ENCODE results near the gene ZNRD2. TPM values are rescaled to one million over a fixed set of nuclear protein-coding genes. Genes with fewer than 3 reads are reported as not detected.

The ZNRD2 gene
- total and polyA plus RNA-seq, 2 of the 8 experiments (the other 6 are each of a cell fraction or from before 2014, with no cell fraction given) = 53.4 to 125 TPM

DNA sequence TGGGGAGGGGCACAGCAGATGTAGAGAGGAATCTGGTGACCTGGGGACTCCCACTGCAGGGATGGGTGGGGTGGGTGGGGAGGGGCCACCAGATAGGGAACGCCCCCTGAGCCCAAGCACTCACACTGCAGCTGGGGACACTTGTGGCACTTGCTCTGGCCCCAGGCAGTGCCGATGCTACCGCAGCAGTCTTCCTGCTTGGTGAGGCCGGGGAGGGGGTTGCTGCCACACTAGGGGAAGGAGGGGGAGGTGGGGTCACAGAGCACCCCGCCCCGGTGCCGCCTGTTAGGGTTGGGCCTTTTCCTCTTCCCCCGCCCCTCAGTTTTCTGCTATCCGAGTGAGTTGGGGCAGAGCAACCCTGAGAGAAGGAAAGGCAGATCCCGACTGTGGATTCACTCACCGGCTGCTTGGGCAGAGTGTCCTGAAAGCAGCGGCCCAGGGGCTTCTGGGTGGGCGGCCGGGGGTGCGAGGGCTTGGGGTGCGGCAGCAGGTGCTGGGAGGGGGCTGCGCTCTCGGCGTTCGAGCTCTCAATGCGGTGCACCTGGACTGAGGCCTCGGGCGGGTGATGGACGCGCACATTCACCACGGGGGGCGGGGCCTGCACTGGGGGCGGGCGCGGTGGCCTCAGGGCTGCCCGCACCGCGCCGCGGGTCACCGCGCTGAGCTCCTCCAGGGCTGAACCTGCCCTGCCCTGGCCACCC is 16.8 kb upstream of the ZNRD2 start:
- H3K23me2 ChIP-seq (ENCODE audit: low read depth, low read length) = peaks cover 7% of the 10 kb centered on the region; the same call in 1 of the 2 replicates
- ChIA-PET CTCF (ENCODE audit: partially characterized antibody) (interaction anchor here (0.7 to 6.9 kb wide), 11 partner anchors 8 to 54 kb away, joined by 3 to 78 read pairs (median 8); partner anchors contain the start of genes EHBP1L1, FAM89B, KCNK7 and MALAT1), POLR2A (ENCODE audit: partially characterized antibody) (interaction anchor here (0.5 to 3.0 kb wide), 6 partner anchors 12 to 473 kb away, joined by 3 to 22 read pairs (median 5); partner anchors contain the start of genes FAM89B, MALAT1 and SCYL1)
- H3K9me3 ChIP-seq (ENCODE audit: insufficient read depth in 2 of 2, low read depth in 1 of 2, low read length in 1 of 2) = no peaks in the 10 kb centered on the region
- no peak overlapping the region for H3K27ac ChIP-seq (ENCODE audit: low read depth, low read length)
- TF ChIP-seq ATF3 (IDR thresholded peaks at IDR 0.05; ENCODE audit: insufficient read depth, low read depth, low read length) = no peak
- TF ChIP-seq TBP (IDR thresholded peaks at IDR 0.05; ENCODE audit: low read depth, low read length) = no peak
- TF ChIP-seq SIX5 (IDR thresholded peaks at IDR 0.05; ENCODE audit: low read depth, low read length) = no peak
- TF ChIP-seq JUND (IDR thresholded peaks at IDR 0.05; ENCODE audit: low read length) = no peak
- peak in 1 of 2 experiments; percentile 45; a peak in 1 of 3 replicates for TF ChIP-seq POLR2A (IDR thresholded peaks at IDR 0.05; ENCODE audit: control extremely low read depth in 1 of 2, low read depth in 2 of 2, low read length in 2 of 2)
- no peak for TF ChIP-seq EP300 (IDR thresholded peaks at IDR 0.05; ENCODE audit: borderline replicate concordance in 1 of 2, low read depth in 2 of 2, low read length in 2 of 2)
- no peak for TF ChIP-seq BRCA1 (IDR thresholded peaks at IDR 0.05; ENCODE audit: low read depth, low read length)
- TF ChIP-seq EZH2 (IDR thresholded peaks at IDR 0.05; ENCODE audit: low read depth, low read length, severe bottlenecking) = no peak
- TF ChIP-seq TAF1 (IDR thresholded peaks at IDR 0.05; ENCODE audit: low read depth, low read length) = 0 out of 2 replicates have a peak, but pooled peaks have one; percentile 49
- no peak for TF ChIP-seq CTBP2 (IDR thresholded peaks at IDR 0.05; ENCODE audit: borderline replicate concordance, insufficient read depth, insufficient read length, low read length)
- no peaks in the 10 kb centered on the region for H3K79me1 ChIP-seq (ENCODE audit: low read depth, low read length)
- no peaks in the 10 kb centered on the region for H3K79me2 ChIP-seq (ENCODE audit: control insufficient read depth in 1 of 2, insufficient read depth in 2 of 2, low read length in 2 of 2)
- peak overlapping the region; percentile 35; the same call in 1 of the 2 replicates for H2BK5ac ChIP-seq (ENCODE audit: low read depth, low read length)
- no peak overlapping the region for H4K5ac ChIP-seq (ENCODE audit: insufficient read length, low read depth, low read length)
- no peak overlapping the region for H3K4ac ChIP-seq (replicated peaks; ENCODE audit: insufficient read length, low read depth, low read length)
- no peak overlapping the region for H2BK15ac ChIP-seq (ENCODE audit: low read length)
- H4K91ac ChIP-seq (replicated peaks; ENCODE audit: insufficient read length, low read length) = no peak overlapping the region
- peak overlapping the region; percentile 27 to 59 (median 42) for H3K4me3 ChIP-seq (ENCODE audit: extremely low read depth in 1 of 4, insufficient read depth in 2 of 4, low read depth in 3 of 4, low read length in 4 of 4)
- H4K20me1 ChIP-seq (replicated peaks in 1 of 2; ENCODE audit: control insufficient read depth in 1 of 2, insufficient read depth in 2 of 2, low read length in 2 of 2) = peaks cover 0 to 2% of the 10 kb centered on the region in 2 experiments
- H3K4me2 ChIP-seq (ENCODE audit: insufficient read depth in 1 of 2, low read depth in 2 of 2, low read length in 2 of 2) = peak overlapping the region; percentile 57 to 72
- H3K56ac ChIP-seq (replicated peaks; ENCODE audit: insufficient read length, low read depth, low read length) = peak overlapping the region; percentile 40
- FAIRE-seq = no peak
- H2AFZ ChIP-seq (ENCODE audit: low read length) = no peak overlapping the region
- no peak overlapping the region for H2BK20ac ChIP-seq (ENCODE audit: low read length)
- H3K14ac ChIP-seq (ENCODE audit: insufficient read length) = no peak overlapping the region
- H4K8ac ChIP-seq (ENCODE audit: extremely low read depth, insufficient read depth, low read length) = peak overlapping the region; percentile 45
- no peaks in the 10 kb centered on the region for H3K36me3 ChIP-seq (ENCODE audit: control insufficient read depth in 2 of 4, insufficient read depth in 4 of 4, low read length in 3 of 4)
- H3K4me1 ChIP-seq (replicated peaks in 1 of 4; ENCODE audit: control insufficient read depth in 3 of 4, insufficient read depth in 4 of 4, low read length in 3 of 4) = peaks cover 0 to 40% (median 28%) of the 10 kb centered on the region in 4 experiments; a peak in 6 of 7 replicates
- peak in 1 of 2 experiments; percentile 86 for DNase-seq (ENCODE audit: low read depth in 1 of 2, low spot score in 2 of 2)
- H3K23ac ChIP-seq (ENCODE audit: insufficient read length) = no peak overlapping the region
- H2BK12ac ChIP-seq (ENCODE audit: low read depth, low read length) = peak overlapping the region; percentile 6; the same call in 1 of the 2 replicates
- 9% methylated on average over 15 of the region's 37 CpGs; no CpG with 5 or more reads in 1 of the 2 experiments for WGBS, 2 experiments (ENCODE audit: extremely low coverage in 1 of 2, insufficient coverage in 1 of 2, insufficient read length in 1 of 2, insufficient replicate concordance in 2 of 2, low coverage in 1 of 2, low lambda C conversion rate in 2 of 2, missing lambda C conversion rate in 1 of 2)
- H2BK120ac ChIP-seq (replicated peaks; ENCODE audit: low read depth, low read length) = no peak overlapping the region
- no peak overlapping the region; a peak in 1 of 7 replicates for H3K9ac ChIP-seq (replicated peaks in 1 of 4; ENCODE audit: extremely low read depth in 1 of 4, low read depth in 3 of 4, low read length in 3 of 4)
- H3K18ac ChIP-seq (ENCODE audit: extremely low read depth, low read length) = no peak overlapping the region; the same call in 1 of the 2 replicates
- peaks cover 0 to 31% (median 19%) of the 10 kb centered on the region in 4 experiments; a peak in 5 of 7 replicates for H3K27me3 ChIP-seq (replicated peaks in 1 of 4; ENCODE audit: control insufficient read depth in 3 of 4, extremely low read depth in 1 of 4, insufficient read depth in 3 of 4, low read length in 3 of 4)
- H2AK5ac ChIP-seq (ENCODE audit: low read depth, low read length) = no peak overlapping the region
